GM12873 (cell line): Measurements from ENCODE around the gene PVALEF.

ENCODE experiments used
- TF ChIP-seq, protein P1 (sequence below): IDR thresholded peaks from 2 replicates; pipeline ENCODE4 v1.5.1; 2012; ENCODE audit warnings: low read depth, mild to moderate bottlenecking, moderate library complexity, low read length, control low read depth; ENCODE audit not compliant: insufficient read depth; ENCODE audit errors: missing control alignments

The PVALEF gene

DNA sequence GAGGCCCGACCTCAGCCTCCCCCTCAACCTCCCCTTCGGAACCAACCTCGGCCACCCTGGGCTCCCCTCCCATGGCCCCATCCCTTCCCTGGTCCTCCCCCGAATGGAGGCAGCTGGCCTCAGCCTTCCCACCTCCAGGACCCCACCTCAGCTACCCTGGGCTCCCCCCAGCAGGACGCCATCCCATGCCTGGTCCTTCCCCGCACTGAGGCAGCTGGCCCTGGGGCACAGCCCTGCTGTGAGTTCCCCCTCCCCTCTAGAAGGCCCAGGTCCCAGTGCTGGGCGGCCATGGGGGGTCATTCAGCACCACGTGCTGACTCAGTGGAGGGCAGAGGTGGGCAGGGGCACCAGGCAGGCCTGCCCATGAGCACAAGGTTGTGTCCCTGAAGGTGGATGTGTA, 28.9 kb upstream of the PVALEF start:
- TF ChIP-seq, protein P1, sequence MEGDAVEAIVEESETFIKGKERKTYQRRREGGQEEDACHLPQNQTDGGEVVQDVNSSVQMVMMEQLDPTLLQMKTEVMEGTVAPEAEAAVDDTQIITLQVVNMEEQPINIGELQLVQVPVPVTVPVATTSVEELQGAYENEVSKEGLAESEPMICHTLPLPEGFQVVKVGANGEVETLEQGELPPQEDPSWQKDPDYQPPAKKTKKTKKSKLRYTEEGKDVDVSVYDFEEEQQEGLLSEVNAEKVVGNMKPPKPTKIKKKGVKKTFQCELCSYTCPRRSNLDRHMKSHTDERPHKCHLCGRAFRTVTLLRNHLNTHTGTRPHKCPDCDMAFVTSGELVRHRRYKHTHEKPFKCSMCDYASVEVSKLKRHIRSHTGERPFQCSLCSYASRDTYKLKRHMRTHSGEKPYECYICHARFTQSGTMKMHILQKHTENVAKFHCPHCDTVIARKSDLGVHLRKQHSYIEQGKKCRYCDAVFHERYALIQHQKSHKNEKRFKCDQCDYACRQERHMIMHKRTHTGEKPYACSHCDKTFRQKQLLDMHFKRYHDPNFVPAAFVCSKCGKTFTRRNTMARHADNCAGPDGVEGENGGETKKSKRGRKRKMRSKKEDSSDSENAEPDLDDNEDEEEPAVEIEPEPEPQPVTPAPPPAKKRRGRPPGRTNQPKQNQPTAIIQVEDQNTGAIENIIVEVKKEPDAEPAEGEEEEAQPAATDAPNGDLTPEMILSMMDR, result no peak

DNA sequence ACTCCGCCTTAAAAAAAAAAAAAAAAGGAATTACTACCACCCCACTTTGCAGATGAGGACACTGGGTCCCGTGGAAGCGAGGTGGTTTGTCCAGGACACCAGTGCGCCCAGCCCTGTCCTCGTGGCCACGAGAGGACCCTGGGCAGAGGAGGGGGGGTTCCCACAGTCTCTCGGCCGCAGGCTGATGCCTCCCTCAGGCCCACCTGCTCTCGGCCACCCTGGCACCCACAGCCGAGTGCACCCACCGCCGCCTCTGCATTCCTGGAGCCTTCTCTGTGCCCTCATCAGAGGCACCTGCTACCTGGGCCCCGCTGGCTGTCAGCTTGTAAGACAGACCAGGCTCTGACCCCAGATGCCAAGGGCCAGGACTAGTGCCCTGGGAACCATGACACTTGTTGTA, 28.1 kb upstream of the PVALEF start:
- TF ChIP-seq, protein P1, result no peak

DNA sequence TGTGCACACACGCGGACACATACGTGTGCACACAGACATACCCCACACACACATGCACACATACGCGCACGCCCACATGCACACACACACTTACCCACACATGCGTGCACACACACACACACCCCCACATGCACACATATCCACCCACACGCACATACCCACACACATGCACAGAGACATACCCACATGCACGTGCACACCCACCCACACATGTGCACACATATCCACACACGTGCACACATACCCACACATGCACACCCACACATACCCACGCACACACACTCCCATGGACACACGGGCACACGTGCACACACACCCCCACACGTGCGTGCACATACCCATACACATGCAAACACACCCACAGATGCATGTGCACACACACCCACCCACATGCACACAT, 27.2 kb upstream of the PVALEF start:
- TF ChIP-seq, protein P1, result no peak

DNA sequence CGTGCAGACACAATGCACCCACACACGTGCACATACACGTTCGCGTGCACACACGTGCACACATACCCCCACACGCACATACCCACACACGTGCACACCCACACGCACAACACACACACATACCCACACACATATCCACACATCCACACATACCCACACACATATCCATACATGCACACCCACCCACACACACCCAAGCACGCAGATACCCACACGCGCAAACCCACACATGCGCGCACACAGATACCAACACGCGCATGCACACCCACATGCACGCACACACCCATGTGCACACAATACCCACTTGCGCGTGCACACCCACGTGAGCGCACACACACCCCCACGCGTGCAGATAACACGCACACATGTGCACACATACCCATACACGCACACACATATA, 26.8 kb upstream of the PVALEF start:
- TF ChIP-seq, protein P1, result no peak

DNA sequence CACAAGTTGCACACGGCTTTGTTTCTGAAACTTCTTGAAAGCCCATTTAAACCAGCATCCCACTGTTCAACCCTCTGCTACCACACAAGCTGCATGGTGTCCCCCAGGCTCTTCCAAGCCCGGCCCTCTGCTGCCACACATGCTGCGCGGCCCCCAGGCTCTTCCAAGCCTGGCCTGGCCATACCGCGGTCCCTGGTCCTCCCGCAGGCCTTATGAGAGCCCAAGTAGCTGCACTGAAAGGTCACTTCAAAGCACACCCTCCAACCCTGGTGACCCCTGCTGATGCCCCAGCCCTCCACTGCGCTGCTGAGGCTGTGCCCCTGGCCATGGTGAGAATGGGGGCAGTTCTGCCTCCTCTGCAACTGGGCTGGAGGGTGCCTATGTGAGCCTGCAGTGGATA, 25.9 kb upstream of the PVALEF start:
- TF ChIP-seq, protein P1, result no peak

DNA sequence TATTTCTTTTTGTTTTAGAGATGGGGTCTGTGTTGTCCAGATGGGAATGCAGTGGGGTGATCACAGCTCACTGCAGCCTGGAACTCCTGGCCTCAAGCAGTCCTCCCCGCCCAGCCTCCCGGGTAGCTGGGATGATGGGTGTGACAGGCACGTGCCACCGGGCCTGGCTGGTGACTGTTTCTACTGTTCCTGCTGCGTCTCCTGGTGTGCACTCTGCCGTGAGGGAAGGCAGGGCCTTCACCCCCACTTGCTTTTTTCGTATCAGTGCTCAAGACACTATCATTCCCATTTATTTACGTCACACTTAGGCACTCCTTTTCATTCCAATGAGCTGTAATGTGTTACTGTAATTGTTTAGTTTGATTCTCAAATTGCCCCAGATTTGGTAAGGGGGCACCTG, 25.3 kb upstream of the PVALEF start:
- TF ChIP-seq, protein P1, result no peak

DNA sequence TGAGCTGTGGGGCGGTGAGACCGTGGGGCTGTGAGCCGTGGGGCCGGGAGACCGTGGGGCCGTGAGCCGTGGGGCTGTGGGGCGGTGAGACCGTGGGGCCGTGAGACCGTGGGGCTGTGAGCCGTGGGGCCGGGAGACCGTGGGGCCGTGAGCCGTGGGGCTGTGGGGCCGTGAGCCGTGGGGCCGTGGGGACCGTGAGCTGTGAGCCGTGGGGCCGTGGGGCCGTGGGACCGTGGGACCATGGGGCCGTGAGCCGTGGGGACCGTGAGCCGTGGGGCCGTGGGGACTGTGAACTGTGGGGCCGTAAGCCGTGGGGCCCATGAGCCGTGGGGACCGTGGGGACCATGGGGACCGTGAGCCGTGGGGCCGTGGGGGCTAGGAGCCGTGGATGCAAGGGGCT, 24.6 kb upstream of the PVALEF start:
- TF ChIP-seq, protein P1, result no peak
